GM12878 (cell line): Measurements from ENCODE around the gene BTBD6. TPM values are rescaled to one million over a fixed set of nuclear protein-coding genes. Genes with fewer than 3 reads are reported as not detected.

ENCODE experiments used
- BCL11A ChIP-seq: IDR thresholded peaks from 2 replicates; pipeline ENCODE4 v1.6.1; 2011; ENCODE audit warnings: low read depth, low read length
- BCLAF1 ChIP-seq: fragments of 450-650 bp; IDR thresholded peaks from 2 replicates; pipeline ENCODE4 v1.6.1; 2017; ENCODE audit warnings: antibody characterized with exemption, mild to moderate bottlenecking, moderate library complexity
- BRCA1 ChIP-seq: IDR thresholded peaks from 2 replicates; pipeline ENCODE4 v1.6.1; 2011; ENCODE audit warnings: low read depth, low read length, improper control_type of control experiment
- CBFB ChIP-seq: IDR thresholded peaks from 2 replicates; pipeline ENCODE4 v1.6.1; 2016; ENCODE audit warnings: antibody characterized with exemption, low read depth
- CTCF ChIP-seq, 3 experiments: IDR thresholded peaks in 2 of 3; conservative IDR thresholded peaks in 1 of 3; 2 replicates each; pipeline ENCODE4 v1.5.1; 2011; ENCODE audit warnings: low read depth in 3 of 3, low read length in 3 of 3, mild to moderate bottlenecking in 3 of 3, control low read depth in 2 of 3, moderate library complexity in 2 of 3, inconsistent platforms in 1 of 3, mixed read lengths in 1 of 3; ENCODE audit not compliant: control insufficient read depth in 2 of 3, insufficient read depth in 1 of 3; ENCODE audit errors: extremely low read depth in 1 of 3
- FOS ChIP-seq: IDR thresholded peaks from 3 replicates; pipeline ENCODE4 v1.6.1; 2011; ENCODE audit warnings: borderline replicate concordance; ENCODE audit not compliant: insufficient read length; ENCODE audit errors: extremely low read depth
- IKZF2 ChIP-seq, 2 experiments: fragments of 450-650 bp; IDR thresholded peaks; 2 replicates each; pipeline ENCODE4 v1.6.1; 2017; ENCODE audit warnings: mild to moderate bottlenecking in 2 of 2, moderate library complexity in 2 of 2
- JUNB ChIP-seq: IDR thresholded peaks from 2 replicates; pipeline ENCODE4 v1.6.1; 2016; ENCODE audit warnings: antibody characterized with exemption, mild to moderate bottlenecking
- NFXL1 ChIP-seq: fragments of 450-650 bp; IDR thresholded peaks from 2 replicates; pipeline ENCODE4 v1.6.1; 2017; ENCODE audit warnings: antibody characterized with exemption, mild to moderate bottlenecking, borderline replicate concordance
- NR2C1 ChIP-seq: fragments of 450-650 bp; IDR thresholded peaks from 2 replicates; pipeline ENCODE4 v1.6.1; 2017; ENCODE audit warnings: antibody characterized with exemption, mild to moderate bottlenecking, moderate library complexity
- PAX8 ChIP-seq: fragments of 450-650 bp; IDR thresholded peaks from 2 replicates; pipeline ENCODE4 v1.6.1; 2017; ENCODE audit warnings: mild to moderate bottlenecking, moderate library complexity
- PBX3 ChIP-seq: IDR thresholded peaks from 2 replicates; pipeline ENCODE4 v1.6.1; 2011; ENCODE audit warnings: mild to moderate bottlenecking, low read depth, low read length, moderate library complexity; ENCODE audit not compliant: insufficient replicate concordance
- RAD51 ChIP-seq: fragments of 450-650 bp; IDR thresholded peaks from 2 replicates; pipeline ENCODE4 v1.6.1; 2016; ENCODE audit warnings: moderate library complexity, mild to moderate bottlenecking, inconsistent platforms
- RBBP5 ChIP-seq: fragments of 200-600 bp; sonication (generic); conservative IDR thresholded peaks from 2 replicates; pipeline ENCODE4 v1.6.1; 2016
- REST ChIP-seq: IDR thresholded peaks from 2 replicates; pipeline ENCODE4 v1.6.1; 2012; ENCODE audit warnings: mild to moderate bottlenecking, low read depth, low read length
- SMC3 ChIP-seq: IDR thresholded peaks from 2 replicates; pipeline ENCODE4 v1.6.1; 2011; ENCODE audit warnings: low read length, improper control_type of control experiment, borderline replicate concordance
- SP1 ChIP-seq: IDR thresholded peaks from one replicate; pipeline ENCODE4 v1.6.1; 2011; ENCODE audit warnings: low read depth, low read length
- STAT1 ChIP-seq: fragments of 450-650 bp; conservative IDR thresholded peaks from 2 replicates; pipeline ENCODE4 v1.6.1; 2014; ENCODE audit warnings: antibody characterized with exemption, mild to moderate bottlenecking
- TAF1 ChIP-seq: IDR thresholded peaks from 2 replicates; pipeline ENCODE4 v1.6.1; 2011; ENCODE audit warnings: mild to moderate bottlenecking, low read depth, low read length, borderline replicate concordance
- TARDBP ChIP-seq: IDR thresholded peaks from 2 replicates; pipeline ENCODE4 v1.6.1; 2016; ENCODE audit warnings: borderline replicate concordance
- TCF7 ChIP-seq: IDR thresholded peaks from 2 replicates; pipeline ENCODE4 v1.6.1; 2014; ENCODE audit warnings: antibody characterized with exemption, borderline replicate concordance
- USF1 ChIP-seq: IDR thresholded peaks from 2 replicates; pipeline ENCODE4 v1.6.1; 2011; ENCODE audit warnings: borderline replicate concordance, low read depth, mild to moderate bottlenecking, moderate library complexity, mixed read lengths, low read length; ENCODE audit not compliant: insufficient read depth; ENCODE audit errors: extremely low read length
- ZNF622 ChIP-seq: fragments of 450-650 bp; IDR thresholded peaks from 2 replicates; pipeline ENCODE4 v1.6.1; 2017; ENCODE audit warnings: mild to moderate bottlenecking, inconsistent platforms
- polyA plus RNA-seq, 11 experiments: library from polyadenylated mRNA; depleted of rRNA in 4 of 11; unstranded in 6 of 11; stranded (reverse) in 5 of 11; fragments of >200 nt; fragmentation: Nextera tagmentation in 4 of 11; fragmentation: Illumina TruSeq in 1 of 11; extraction: Ambion mirVana in 4 of 11; extraction: Trizol in 1 of 11; gene quantifications; 1 replicate in 1 of 11; 2 replicates in 10 of 11; pipeline versions ENCODE4 v1.2.1 to v1.2.3, GENCODE V29; 2011 to 2016; ENCODE audit warnings: inconsistent platforms in 2 of 11, missing spikeins in 2 of 11, low read depth in 1 of 11
- total RNA-seq, 4 experiments: library from RNA; depleted of rRNA in 3 of 4; stranded (reverse); fragments of >200 nt in 3 of 4; fragmentation: Illumina TruSeq in 1 of 4; extraction: Trizol in 1 of 4; gene quantifications; 2 replicates each; pipeline versions ENCODE4 v1.2.1 to v1.2.3, GENCODE V29; 2013 to 2021

The BTBD6 gene
- total and polyA plus RNA-seq, 10 of the 15 experiments (the other 5 are each of a cell fraction or from before 2014, with no cell fraction given): 1.4 to 36.5 (median 15.8) TPM

GRCh38 chr14:105203057-105203531, 45.2 kb upstream of the BTBD6 start (continued):
- TF ChIP-seq REST (no peak), BCL11A (no peak), FOS (no peak), ZNF622 (no peak), SMC3 (peak; percentile 85), PAX8 (no peak), SP1 (no peak), NFXL1 (no peak), STAT1 (no peak), BRCA1 (no peak), TARDBP (no peak), NR2C1 (no peak), JUNB (no peak), IKZF2 (IDR thresholded peaks at IDR 0.05) (no peak), CTCF (IDR thresholded peaks at IDR 0.05 in 2 of 3, conservative IDR thresholded peaks at IDR 0.05 in 1 of 3; ENCODE audit: control insufficient read depth in 2 of 3, extremely low read depth in 1 of 3, insufficient read depth in 1 of 3, low read depth in 3 of 3, low read length in 3 of 3) (peak; percentile 83 to 96 (median 87)), CBFB (no peak), USF1 (no peak), TAF1 (no peak), BCLAF1 (no peak), RAD51 (no peak), PBX3 (no peak), TCF7 (no peak), RBBP5 (no peak)
